NOMO-1 treated with DMSO at 0.1 percent for 48 hours (cell line): Measurements from ENCODE around the gene SCGN.
A peak's percentile ranks its signal among the peaks of the same experiment; 100 is the strongest.

ENCODE experiments used
- DNase-seq: peaks from one replicate; lab custom pipeline; 2025; ENCODE audit not compliant: unreplicated experiment; lab: John Stamatoyannopoulos, UW

SCGN gene, protein sequence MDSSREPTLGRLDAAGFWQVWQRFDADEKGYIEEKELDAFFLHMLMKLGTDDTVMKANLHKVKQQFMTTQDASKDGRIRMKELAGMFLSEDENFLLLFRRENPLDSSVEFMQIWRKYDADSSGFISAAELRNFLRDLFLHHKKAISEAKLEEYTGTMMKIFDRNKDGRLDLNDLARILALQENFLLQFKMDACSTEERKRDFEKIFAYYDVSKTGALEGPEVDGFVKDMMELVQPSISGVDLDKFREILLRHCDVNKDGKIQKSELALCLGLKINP

DNA sequence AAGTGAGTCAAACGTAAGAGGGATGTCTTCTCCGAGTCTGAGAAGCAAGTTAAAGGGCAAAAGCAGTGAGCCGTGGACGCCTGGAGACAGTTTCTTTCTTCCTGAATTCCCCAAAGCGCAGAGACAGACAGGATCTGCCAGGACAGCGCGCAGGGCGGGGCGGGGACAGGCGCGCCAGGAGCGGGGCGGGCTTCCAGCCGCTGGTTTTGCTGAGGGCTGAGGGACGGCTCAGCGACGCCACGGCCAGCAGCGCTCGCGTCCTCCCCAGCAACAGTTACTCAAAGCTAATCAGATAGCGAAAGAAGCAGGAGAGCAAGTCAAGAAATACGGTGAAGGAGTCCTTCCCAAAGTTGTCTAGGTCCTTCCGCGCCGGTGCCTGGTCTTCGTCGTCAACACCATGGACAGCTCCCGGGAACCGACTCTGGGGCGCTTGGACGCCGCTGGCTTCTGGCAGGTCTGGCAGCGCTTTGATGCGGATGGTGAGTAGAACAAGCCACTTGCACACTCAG, at the start of gene SCGN:
Gene SCGN, plus strand, starts transcription at position 209 of the 509 bp plus-strand sequence. Its CDS starts 189 bp downstream, at position 398.
- peak; percentile 5 for DNase-seq

DNA sequence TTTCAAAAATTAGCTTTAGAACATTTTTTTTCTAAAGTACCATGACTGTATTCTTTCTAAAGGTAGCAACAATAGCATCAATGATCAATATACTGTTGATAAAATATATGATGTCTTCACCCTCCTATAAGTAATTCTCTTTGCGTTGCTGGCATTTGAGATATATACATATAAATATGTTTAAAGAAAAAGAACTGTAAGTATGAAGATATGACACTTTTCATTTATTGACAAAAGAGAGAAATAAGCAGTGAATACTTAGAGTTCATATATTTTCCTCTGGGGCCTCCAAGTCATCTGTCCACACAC, 49.4 kb upstream of the SCGN start:
- DNase-seq = no peak

DNA sequence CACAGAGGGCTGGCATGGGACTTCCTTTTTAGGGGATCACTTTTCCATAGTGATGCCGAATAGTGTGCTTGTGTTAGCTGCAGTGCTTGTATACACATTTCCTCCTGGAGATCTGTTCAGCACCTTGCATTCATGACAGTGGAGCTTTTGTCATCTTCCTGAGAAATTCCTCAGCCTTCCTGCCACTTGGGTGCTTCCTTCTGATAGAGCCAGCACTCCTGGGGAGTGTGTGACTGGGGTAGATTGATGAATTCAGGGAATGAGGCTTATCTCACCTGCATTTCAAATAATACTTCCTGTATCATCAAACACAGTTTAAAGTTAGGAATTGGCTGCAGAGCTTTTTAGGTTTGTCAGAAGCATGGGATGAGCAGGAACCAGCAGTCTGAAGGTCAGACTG, 48.8 kb upstream of the SCGN start:
- DNase-seq = no peak

DNA sequence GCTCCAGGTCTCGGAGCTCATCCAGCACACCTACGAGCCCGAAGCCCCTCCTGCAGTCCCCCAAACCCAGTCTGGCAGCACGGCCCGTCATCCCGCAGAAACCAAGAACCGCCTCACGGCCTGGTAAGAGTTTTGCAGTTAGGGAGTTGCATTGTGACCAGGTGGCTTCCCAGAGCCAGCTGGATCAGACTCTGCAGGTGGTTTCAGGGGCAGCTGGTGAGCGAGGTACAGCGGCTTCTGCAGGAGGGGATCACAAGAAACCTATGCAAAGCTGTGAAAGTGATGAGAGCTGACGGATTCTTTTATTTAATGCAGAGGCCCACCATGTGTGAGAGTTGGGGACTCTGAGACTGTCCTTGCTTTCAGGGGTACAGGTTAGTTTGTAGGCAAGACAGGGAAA, 45.9 kb upstream of the SCGN start:
- DNase-seq = no peak

DNA sequence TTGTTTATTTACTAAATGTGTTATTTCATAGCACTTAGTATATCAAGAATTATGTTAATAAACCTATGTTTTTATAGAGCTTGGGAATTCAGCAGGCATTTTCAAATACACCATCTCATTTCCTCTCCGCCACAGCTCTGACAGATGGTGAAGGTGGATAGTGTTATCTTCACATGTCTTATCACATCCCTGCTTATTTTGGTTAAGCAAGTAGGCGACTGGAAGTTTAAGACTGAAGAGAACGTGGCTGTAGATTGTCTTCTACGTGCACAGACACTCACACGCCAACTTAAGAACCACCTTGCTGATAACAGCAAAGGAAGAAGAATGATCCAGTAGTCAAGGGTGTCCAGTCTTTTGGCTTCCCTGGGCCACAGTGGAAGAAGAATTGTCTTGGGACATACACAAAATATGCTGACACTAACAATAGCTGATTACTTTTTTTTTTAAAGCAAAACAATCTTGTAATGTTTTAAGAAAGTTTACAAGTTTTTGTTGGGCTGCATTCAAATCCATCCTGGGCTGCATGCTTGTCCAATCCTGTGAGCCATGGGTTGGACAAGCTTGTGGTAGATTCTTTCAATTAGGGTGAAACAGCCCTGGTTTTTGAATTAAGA, 43.3 kb upstream of the SCGN start:
- DNase-seq = no peak

DNA sequence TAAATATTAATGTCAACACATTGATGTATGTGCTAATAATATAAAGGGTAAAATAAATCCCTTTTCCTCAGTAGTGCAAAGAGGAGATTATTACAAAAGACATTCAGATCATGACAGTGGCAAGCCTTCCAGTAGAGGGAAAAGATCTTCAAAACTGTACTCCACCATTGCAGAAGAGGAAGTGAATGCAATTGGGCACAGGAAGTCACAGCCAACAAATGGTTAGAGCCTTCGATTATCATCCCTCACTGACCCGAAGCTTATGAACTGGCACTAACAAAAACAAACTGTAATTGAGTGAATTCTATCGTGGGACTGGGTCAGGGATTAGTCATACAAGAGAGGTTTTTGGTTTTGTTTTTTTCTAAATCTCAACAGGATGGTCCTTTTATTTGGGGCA, 39.3 kb upstream of the SCGN start:
- peak; percentile 64 for DNase-seq

DNA sequence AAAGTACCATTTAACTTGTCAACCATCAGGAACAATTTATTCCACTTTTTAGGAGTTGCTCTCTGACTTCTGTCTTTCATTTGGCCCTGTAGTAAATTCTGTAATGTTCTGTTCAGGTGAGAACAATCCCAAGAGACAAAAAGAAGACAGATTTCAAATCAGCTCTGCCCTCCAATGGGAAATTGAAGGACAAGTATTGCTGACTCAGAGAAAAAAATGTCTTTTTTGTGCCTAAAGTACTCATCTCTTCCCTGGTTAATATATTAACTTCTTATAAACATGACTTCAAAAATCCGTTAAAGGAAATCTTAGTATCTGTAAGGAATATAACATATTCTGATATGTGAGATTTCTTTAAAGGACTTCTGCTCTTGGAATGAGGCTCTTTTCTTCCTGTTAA, 38.6 kb upstream of the SCGN start:
- DNase-seq = no peak

DNA sequence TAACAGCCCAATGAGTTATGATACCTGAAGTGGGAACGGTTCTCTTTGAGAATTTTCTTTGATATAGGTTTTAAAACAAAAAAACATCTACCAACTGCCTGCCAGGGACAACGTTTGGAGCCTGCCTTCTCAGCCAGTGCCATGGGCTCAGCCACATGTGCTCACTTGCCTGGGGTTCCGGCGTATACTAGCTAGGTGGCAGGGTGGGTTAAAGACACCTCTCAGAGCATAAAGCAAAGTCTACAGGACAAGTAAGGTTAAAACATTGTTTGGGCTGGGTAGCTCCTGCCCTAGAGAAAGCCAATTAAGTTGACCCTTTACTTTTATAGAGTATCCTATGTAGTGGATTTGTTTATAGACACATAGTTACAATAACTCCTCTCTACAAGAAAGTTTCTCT, 38.0 kb upstream of the SCGN start:
- no peak for DNase-seq

DNA sequence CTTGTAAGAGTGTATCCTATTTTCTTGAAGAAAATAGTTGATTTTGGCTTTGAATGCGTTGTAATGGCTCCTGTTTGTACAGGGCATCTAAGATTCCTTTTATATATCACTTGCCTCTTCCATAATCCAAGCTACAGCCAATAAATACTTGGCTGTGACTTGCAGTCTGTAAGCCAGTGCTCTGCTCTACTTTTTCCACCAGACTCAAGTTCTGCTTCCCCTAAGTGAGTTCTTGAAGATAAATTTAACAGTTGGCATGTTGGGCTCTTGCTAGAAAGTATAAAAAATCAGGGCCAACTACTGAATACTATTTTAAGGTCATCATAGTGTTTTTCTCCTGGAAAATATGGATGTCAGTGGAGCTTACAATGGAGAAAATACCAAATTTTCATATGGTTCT, 36.5 kb upstream of the SCGN start:
- DNase-seq = peak; percentile 15

DNA sequence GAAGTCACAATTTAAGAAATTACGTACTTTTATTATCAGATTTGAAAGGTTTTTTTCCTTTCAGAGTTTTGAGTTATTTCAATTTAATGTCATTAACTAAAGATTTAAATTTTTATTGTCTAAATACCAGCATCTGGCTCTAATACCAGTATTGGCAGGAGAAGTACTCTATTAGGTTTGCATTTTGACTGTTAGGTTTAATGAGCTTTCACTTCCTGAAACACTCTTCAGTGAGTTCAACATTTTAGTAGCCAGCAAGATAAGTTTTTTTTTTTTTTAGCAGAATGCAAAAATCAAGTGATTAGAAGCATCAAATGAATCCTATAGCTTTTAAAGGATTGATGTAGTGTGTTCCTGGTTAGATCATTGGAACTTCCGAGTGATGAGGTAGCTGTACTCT, 34.0 kb upstream of the SCGN start:
- DNase-seq = peak; percentile 65

DNA sequence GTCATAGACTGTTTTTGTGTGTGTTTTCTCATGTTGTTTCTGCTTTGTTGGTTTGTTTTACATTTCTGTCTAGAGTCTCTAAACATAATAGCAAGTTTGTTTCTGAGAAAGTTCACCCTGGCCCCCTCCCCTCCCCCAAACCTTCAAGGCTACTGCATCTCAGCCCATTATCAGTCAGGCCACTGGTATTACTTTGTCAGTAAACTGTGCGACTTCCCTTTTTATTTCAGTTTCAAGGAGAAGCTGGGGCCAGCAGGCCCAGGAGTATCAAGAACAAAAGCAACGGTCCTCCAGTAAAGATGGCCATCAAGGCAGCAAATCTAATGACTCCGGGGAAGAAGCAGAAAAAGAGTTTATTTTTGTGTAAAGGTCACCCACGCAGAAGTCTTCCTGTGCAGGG, 32.8 kb upstream of the SCGN start:
- DNase-seq = peak; percentile 80

DNA sequence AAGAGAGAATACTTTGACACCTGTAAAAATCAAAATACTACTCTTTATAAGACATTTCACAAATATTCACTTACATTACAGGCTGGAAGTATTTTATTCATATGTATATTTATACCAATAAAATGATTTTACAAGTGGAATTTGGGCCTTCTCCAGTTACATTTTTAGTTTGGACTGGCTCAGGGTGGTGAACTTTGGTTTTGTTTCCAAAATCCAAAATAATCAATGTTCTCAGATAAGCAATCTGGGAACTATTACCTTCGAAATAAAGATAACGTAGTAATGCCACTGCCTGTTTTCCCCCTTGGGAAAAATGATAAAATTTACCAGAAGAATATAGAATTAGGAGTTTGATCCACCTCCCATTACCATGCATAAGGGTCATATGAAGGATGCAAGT, 31.6 kb upstream of the SCGN start:
- DNase-seq = no peak

DNA sequence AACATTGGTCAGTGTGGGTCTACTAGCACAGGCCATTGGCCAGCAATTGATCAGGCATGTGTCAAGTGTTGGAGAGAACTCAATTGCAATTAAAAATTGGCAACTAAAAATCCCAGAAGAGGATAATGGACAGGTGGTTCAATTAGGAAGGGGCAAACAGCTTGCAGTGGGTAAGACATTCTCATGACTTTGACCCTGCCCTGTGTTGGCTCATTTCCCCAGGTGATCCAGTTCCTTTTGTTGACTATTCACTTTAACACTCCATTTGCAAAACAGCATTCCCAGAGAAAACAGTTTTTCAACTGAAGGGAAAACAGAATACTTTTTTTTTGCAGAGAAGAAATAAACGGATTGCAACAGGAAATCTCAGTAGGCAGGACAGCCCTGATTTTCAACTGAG, 28.9 kb upstream of the SCGN start:
- no peak for DNase-seq

DNA sequence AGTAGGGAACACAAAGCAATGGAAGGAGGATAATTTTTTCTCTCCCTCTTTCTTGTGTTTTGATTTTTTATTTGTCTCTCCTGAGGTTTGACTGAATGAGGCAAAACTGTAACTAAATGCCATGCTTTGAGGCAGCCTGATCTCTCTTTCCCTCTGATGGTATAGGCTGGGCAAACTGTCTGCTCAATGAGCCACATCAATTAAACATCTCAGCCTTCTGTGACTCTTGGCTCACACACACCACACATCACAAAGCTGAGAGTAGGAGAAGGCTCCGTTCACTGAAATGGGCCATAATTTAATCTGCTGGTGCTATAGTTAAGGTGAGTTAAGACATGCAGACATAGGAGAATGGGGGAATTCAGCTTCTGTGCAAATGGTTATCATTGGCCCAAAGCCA, 28.1 kb upstream of the SCGN start:
- DNase-seq = no peak

DNA sequence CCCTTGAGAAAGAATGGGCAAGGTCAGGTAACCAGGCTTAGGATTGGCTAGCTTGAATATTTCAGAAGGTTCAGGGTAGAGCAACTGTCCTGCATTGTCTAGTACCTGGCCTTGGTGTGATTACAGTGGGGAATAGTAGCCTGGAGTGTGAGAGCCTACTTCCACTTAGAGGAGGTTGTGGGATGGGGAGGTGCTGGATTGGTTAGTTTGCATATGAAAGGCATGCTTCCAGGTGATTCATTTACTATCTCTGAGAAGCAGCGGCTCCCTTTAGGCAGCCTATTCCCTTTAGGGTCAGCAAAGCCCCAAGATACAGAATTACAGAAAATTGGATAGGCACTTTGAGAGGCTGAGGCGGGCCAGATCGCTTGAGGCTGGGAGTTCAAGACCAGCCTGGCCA, 25.0 kb upstream of the SCGN start:
- no peak for DNase-seq

DNA sequence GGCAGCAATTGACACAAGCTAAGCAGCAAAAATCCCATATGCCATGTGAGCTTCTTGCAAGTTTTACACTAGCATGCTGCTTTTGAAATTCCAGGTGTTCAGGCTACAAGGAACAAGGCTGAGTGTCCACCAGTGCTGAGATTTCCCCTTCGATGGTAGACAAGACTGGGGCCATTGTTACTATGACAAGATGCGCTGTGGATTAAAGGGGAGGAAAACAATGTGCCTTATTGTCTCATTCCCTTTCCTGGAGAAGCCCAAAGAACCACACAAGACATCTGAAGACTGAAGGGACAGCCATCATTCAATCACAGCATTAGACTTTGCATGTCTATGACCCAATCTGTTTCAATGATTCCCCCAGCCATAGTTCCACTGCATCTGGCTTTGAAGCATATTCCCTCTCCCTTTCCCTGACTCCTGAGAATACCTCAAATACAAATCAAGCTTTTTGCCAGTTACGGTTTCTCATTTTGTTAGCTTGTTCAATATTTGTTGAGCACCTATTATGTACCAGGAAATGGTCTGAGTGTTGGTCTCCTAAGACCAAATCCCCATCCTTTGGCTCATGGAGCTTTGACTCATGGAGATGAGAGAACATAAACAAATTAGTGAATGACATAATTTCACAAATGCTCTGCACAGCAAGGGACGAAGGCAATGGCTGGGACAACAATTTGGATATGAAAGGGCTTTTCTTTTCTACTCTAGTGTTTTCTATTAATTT, 23.4 kb upstream of the SCGN start:
- DNase-seq = no peak

DNA sequence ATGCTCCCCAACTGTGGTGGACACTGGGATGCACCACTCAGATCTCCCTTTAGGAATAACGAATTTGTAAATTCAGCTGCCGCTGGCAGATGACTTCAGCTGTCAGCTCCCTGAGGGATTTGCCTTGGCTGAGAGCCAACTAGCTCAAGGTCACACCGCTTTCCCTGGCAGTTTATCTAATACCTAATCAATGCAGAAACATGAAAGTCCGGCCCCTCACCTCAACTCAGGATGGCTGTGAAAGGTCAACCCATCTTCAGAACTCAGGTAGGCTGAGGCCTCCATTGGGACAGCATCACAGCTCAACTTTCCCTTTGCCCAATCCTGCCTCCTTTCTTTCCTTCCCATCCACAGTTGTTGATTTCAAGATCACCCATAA, 22.8 kb upstream of the SCGN start:
- DNase-seq = no peak

DNA sequence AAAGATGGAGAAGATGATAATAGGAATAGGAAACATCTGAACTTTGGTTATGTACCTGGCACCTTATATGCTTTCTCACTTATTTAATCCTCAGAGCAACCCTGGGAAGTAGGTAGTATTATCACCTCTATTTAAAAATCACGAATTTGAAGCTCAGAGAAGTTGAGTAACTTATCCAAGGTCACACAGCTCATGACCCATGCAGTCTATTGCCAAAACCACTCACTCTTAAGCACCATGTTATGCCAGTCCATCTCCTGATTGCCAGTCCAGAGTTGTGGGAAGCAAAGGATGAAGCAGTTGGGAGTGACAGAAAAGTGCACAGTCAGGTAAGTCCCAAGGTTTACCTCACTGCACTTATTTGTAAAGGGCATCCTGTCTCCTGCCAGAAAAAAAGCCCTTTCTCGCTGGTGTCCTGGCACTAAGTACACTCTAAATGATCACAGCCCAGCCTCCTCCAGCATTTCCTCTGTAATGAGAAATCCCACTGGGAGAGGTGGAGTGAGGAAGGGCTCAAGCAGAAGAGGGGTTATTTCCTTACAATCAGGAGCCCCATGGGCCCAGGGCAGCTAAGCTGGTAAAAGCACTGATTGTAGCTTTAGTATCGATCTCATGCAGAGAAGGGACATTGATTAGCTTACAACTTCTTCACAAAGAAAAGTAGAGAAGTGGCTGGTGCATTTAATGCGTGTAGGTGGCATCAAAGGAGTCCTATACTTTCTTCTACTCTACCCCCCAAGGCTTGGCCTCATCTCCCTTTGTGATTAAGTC, 21.3 kb upstream of the SCGN start:
- DNase-seq = no peak

DNA sequence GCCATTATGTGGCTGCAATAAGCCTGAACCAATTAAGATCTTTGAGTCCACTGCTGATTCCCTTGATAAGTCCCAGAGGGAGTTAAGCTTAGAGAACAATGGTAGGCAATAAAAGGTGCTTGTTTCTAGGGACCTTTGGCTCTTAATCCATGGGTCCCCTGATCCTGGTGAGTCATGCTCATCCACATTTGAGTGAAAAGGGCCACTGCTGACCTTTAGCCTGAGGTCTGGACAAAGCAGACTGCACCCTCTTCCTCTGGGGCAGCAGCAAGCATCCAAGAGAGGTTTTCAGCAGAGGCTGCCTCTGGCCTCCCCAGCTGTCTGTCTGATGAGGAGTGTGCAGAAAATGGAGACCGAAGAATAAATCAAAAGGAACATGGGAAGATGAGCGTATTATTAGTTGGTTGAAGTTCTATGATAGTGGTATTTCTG, 16.1 kb upstream of the SCGN start:
- no peak for DNase-seq

DNA sequence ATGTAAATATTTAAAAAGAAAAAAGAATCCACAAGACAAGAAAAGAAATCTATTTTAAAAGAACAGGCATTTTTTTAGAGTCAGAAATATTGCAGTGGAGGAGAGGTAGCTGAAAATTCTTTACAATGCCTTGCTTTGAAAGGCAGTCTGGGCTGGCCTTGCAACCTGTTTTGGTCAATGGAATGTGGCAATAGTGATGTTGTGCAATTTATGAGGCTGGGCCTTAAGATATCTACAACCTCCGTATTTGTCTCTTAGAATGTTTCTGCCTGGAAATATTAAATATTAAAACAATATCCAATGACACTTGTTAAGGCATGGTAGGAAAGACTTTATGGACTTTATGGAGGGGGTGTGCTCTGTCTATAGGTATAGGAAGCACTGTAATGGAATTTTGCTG, 14.8 kb upstream of the SCGN start:
- DNase-seq = peak; percentile 68

DNA sequence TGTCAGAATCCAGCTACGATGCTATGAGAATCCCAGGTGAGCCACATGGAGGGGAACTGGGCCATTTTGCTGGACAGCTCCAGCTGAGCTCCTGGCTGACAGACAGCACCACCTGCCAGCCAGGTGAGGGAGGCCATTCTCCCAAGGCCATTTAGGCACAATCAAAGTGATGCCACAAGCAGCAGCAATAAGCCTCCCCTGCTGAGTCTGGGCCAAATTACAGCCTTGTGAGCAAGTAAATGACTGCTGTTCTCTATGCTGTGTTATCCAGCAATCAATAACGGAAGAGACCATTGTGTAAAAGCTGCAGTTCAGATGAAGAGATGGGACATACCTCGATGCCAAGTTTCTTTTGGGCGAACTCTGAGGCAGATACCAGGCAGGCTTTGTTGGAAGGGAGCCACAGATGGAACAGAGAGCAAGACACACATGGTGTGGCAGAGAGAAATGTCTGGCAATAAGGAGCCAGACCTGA, 14.0 kb upstream of the SCGN start:
- no peak for DNase-seq

DNA sequence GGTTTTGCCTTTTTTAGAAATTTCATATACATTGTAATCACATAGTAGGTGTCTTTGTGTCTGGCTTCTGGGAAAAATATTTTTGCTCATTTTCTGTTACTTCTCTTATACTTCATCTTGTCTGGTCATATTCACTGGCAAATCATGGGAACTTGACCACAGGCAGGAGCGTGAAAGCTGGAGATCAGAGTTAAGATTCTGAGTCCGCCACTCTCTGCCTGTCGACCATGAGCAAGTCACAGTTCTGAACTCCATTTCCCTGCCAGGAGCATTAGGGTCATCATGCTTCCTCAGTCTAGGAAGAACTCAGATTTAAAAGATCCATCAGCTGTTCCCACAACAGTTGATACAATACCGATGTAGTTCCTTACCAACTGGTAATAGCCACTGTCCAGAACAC, 12.4 kb upstream of the SCGN start:
- no peak for DNase-seq
